Spleen (tissue), 11 donors: ENCODE measurements around the gene SRPK2. TPM values are rescaled to one million over a fixed set of nuclear protein-coding genes. Genes with fewer than 3 reads are reported as not detected.

Experiments
- DNase-seq: peaks from one replicate; pipeline ENCODE4 v3.0.0-alpha.2; 2020
- H3K27ac ChIP-seq, 8 donors: fragments of 200-600 bp; sonication (generic) in 7 of 8; 1 replicate in 4 of 8; 2 replicates in 4 of 8; pipeline versions ENCODE4 v1.5.0 to v1.8.0; 2016 to 2021; ENCODE audit warnings: inconsistent platforms in 4 of 8, mild to moderate bottlenecking in 4 of 8, moderate library complexity in 1 of 8
- H3K27me3 ChIP-seq, 7 donors: fragments of 200-600 bp; sonication (generic) in 6 of 7; replicated peaks in 1 of 7; 1 replicate in 4 of 7; 2 replicates in 3 of 7; pipeline versions ENCODE4 v1.5.0 to v1.8.0; 2016 to 2021; ENCODE audit warnings: inconsistent platforms in 3 of 7, mild to moderate bottlenecking in 1 of 7
- H3K36me3 ChIP-seq, 6 donors: fragments of 200-600 bp; sonication (generic) in 5 of 6; 1 replicate in 4 of 6; 2 replicates in 2 of 6; pipeline versions ENCODE4 v1.5.0 to v1.8.0; 2016 to 2021; ENCODE audit warnings: inconsistent platforms in 2 of 6
- H3K4me1 ChIP-seq, 6 donors: fragments of 200-600 bp; sonication (generic) in 5 of 6; 1 replicate in 3 of 6; 2 replicates in 3 of 6; pipeline versions ENCODE4 v1.5.0 to v1.8.0; 2016 to 2021; ENCODE audit warnings: inconsistent platforms in 3 of 6
- H3K4me3 ChIP-seq, 8 donors: fragments of 200-600 bp; sonication (generic) in 7 of 8; 1 replicate in 4 of 8; 2 replicates in 4 of 8; pipeline versions ENCODE4 v1.5.0 to v1.8.0; 2016 to 2021; ENCODE audit warnings: inconsistent platforms in 4 of 8, mild to moderate bottlenecking in 4 of 8, moderate library complexity in 2 of 8
- H3K9me3 ChIP-seq, 8 donors: fragments of 200-600 bp; sonication (generic) in 7 of 8; 1 replicate in 4 of 8; 2 replicates in 4 of 8; pipeline versions ENCODE4 v1.5.0 to v1.8.0; 2016 to 2021; ENCODE audit warnings: inconsistent platforms in 4 of 8
- CTCF ChIP-seq, 11 experiments: fragments of 200-600 bp in 7 of 11; fragments of 450-650 bp in 4 of 11; sonication (generic) in 4 of 11; IDR thresholded peaks in 8 of 11; conservative IDR thresholded peaks in 3 of 11; 1 replicate in 7 of 11; 2 replicates in 4 of 11; pipeline versions ENCODE4 v1.4.0 to v1.8.0; 2016 to 2021; ENCODE audit warnings: antibody characterized with exemption in 11 of 11, inconsistent platforms in 4 of 11, mild to moderate bottlenecking in 1 of 11
- POLR2A ChIP-seq, 3 donors: fragments of 450-650 bp; IDR thresholded peaks; one replicate each; pipeline ENCODE4 v1.5.1; 2017; ENCODE audit warnings: antibody characterized with exemption in 3 of 3, mild to moderate bottlenecking in 1 of 3
- POLR2AphosphoS5 ChIP-seq, 3 donors: sonication (generic); formaldehyde crosslinking; IDR thresholded peaks; one replicate each; pipeline ENCODE4 v1.5.1; 2017; ENCODE audit warnings: antibody characterized with exemption in 3 of 3
- WGBS, 5 donors: extraction: QIAGEN DNeasy Blood & Tissue Kit in 3 of 5; methylation state at CpG; one replicate each; pipeline versions ENCODE4 v1.1.5 to v1.1.7; 2013 to 2018; 5-methylcytosine and 5-hydroxymethylcytosine counted together
- intact Hi-C: fragments of 100-400 bp; cut with DNase I; formaldehyde crosslinking; loops from one replicate; pipeline ENCODE4 v1.15.0; 2023; ENCODE audit warnings: low total_unique reads
- polyA plus RNA-seq, 3 donors: library from polyadenylated mRNA; stranded (reverse); fragments of 200-250 nt; gene quantifications; one replicate each; pipeline ENCODE4 v1.2.1, GENCODE V29; 2013
- total RNA-seq, 7 donors: library from RNA; depleted of rRNA in 3 of 7; stranded (reverse); fragments of >200 nt in 3 of 7; fragmentation: NEBNext Ultra II Directional in 4 of 7; extraction: Animal tissue kit (Norgen Biotek cat#: 25700) in 4 of 7; gene quantifications; one replicate each; pipeline versions ENCODE4 v1.1.0 to v1.2.1, GENCODE V29; 2016 to 2021
- donor health status: healthy with polysubstance abuse.
- donor health status: DM: no; HTN: no; CAD: no; lungs with moderate emphysema.
- donor health status: DM: no; HTN: no; CAD: no.
- donor health status: Bipolar disorder and iron deficiency.
- donor health status: healthy.
- donor health status: DM: no; HTN: no; CAD: no.
- donor health status: DM: yes; HTN: yes; CAD: no.

The SRPK2 gene
- total and polyA plus RNA-seq, 10 donors = 9.6 to 60.3 (median 46.2) TPM

DNA sequence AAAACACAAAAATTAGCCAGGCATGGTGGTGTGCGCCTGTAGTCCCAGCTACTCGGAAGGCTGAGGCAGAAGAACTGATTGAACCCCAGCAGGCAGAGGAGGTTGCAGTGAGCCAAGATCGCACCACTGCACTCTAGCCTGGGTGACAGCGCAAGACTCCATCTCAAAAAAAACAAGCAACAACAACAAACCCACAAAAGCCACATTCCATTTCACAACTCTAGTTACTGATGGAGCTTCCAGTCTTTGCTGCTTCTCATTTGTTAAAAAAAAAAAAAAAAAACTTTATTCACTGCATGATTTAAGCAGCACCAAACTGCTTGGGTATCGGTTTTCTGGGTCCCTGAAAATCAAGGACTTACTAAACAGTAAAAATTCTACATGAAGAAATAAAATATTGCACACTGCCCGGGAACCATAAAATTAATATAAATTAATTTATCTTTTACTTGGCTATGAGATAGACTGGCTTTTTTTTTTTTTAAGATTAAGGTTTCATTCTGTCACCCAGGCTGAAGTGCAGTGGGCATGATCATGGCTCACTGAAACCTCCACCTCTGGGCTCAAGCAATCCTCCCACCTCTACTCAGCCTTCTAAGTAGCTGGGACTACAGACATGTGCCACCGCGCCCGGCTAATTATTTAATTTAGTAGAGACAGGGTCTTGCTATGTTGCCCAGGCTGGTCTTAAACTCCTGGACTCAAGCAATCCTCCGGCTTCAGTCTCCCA, 42.0 kb downstream of the SRPK2 start:
- 72 to 86% (median 79%) methylated on average over 10 of the region's 10 CpGs for WGBS, 5 donors
- intact Hi-C loops = no loop called here
- Histone ChIP-seq H3K9me3 (no peaks in the 10 kb centered on the region), H3K4me3 (peak overlapping the region in 1 of 8 donors; percentile 44), H3K27me3 (no peaks in the 10 kb centered on the region), H3K36me3 (no peaks in the 10 kb centered on the region), H3K27ac (peak overlapping the region in 7 of 8 donors; percentile 30 to 90 (median 80)), H3K4me1 (peaks cover 22 to 92% (median 53%) of the 10 kb centered on the region in 6 donors)
- TF ChIP-seq CTCF (IDR thresholded peaks at IDR 0.05 in 8 of 11, conservative IDR thresholded peaks at IDR 0.05 in 3 of 11) (peak in 1 of 11 experiments; percentile 5), POLR2AphosphoS5 (IDR thresholded peaks at IDR 0.05) (peak in 1 of 3 donors; percentile 19), POLR2A (IDR thresholded peaks at IDR 0.05) (no peak)
- no peak for DNase-seq

DNA sequence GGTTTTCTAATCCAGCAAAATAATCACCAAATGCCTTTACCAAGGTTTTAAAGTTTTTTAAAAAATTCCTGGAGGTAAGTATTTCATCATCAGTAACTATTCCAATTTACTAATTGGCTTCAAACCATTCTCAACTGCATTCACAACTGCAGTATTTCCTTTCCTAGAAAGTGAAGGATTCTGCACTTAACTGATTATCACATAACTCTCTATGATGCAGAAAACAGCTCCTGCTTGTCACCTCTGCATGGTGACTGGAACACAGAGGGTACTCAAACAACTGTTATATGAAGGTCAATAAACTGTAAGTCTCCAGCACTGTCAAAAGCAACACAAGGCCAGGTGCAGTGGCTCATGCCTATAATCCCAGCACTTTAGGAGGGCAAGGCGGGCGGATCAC, 42.6 kb downstream of the SRPK2 start:
- DNase-seq = no peak
- WGBS, 5 donors = 88 to 98% (median 92%) methylated on average over 2 of the region's 2 CpGs
- Histone ChIP-seq H3K4me3 (peak overlapping the region in 1 of 8 donors; percentile 44), H3K9me3 (no peaks in the 10 kb centered on the region), H3K4me1 (peaks cover 17 to 86% (median 47%) of the 10 kb centered on the region in 6 donors), H3K27ac (peak overlapping the region in 7 of 8 donors; percentile 30 to 90 (median 80)), H3K36me3 (no peaks in the 10 kb centered on the region), H3K27me3 (no peaks in the 10 kb centered on the region)
- intact Hi-C loops = no loop called here
- TF ChIP-seq POLR2A (IDR thresholded peaks at IDR 0.05) (no peak), POLR2AphosphoS5 (IDR thresholded peaks at IDR 0.05) (no peak), CTCF (IDR thresholded peaks at IDR 0.05 in 8 of 11, conservative IDR thresholded peaks at IDR 0.05 in 3 of 11) (no peak)

GRCh38 chr7:105345725-105346124, 43.0 kb downstream of the SRPK2 start:
- Histone ChIP-seq H3K36me3 (no peaks in the 10 kb centered on the region), H3K4me3 (peak overlapping the region in 1 of 8 donors; percentile 44), H3K27ac (peak overlapping the region in 7 of 8 donors; percentile 30 to 90 (median 80)), H3K9me3 (no peaks in the 10 kb centered on the region), H3K27me3 (no peaks in the 10 kb centered on the region), H3K4me1 (peaks cover 13 to 81% (median 43%) of the 10 kb centered on the region in 6 donors)
- WGBS, 5 donors = 22 to 42% (median 31%) methylated on average over 3 of the region's 3 CpGs
- no peak for DNase-seq
- TF ChIP-seq CTCF (IDR thresholded peaks at IDR 0.05 in 8 of 11, conservative IDR thresholded peaks at IDR 0.05 in 3 of 11) = no peak
- TF ChIP-seq POLR2A (IDR thresholded peaks at IDR 0.05) = no peak
- no peak for TF ChIP-seq POLR2AphosphoS5 (IDR thresholded peaks at IDR 0.05)
- intact Hi-C loops = no loop called here

GRCh38 chr7:105345003-105345402, 43.7 kb downstream of the SRPK2 start:
- TF ChIP-seq CTCF (IDR thresholded peaks at IDR 0.05 in 8 of 11, conservative IDR thresholded peaks at IDR 0.05 in 3 of 11) (no peak), POLR2A (IDR thresholded peaks at IDR 0.05) (no peak), POLR2AphosphoS5 (IDR thresholded peaks at IDR 0.05) (no peak)
- DNase-seq = no peak
- intact Hi-C loops = no loop called here
- Histone ChIP-seq H3K27ac (peak overlapping the region in 7 of 8 donors; percentile 30 to 90 (median 80)), H3K36me3 (no peaks in the 10 kb centered on the region), H3K4me3 (peak overlapping the region in 1 of 8 donors; percentile 44), H3K4me1 (peaks cover 13 to 76% (median 36%) of the 10 kb centered on the region in 6 donors), H3K9me3 (no peaks in the 10 kb centered on the region), H3K27me3 (no peaks in the 10 kb centered on the region)
- WGBS, 5 donors = 70 to 82% (median 75%) methylated on average over 3 of the region's 3 CpGs
